Testis (tissue), 3 donors: Measurements from ENCODE around the gene LCLAT1. TPM values are rescaled to one million over a fixed set of nuclear protein-coding genes. Genes with fewer than 3 reads are reported as not detected.

ENCODE experiments used
- DNase-seq: peaks from one replicate; pipeline ENCODE4 v3.0.0-alpha.2; 2019
- H3K27ac ChIP-seq, 2 donors: fragments of 200-600 bp; sonication (generic); one replicate each; pipeline ENCODE4 v1.5.1; 2019
- H3K27me3 ChIP-seq: fragments of 200-600 bp; sonication (generic); one replicate; pipeline ENCODE4 v1.5.1; 2019
- H3K36me3 ChIP-seq: fragments of 200-600 bp; sonication (generic); one replicate; pipeline ENCODE4 v1.5.1; 2017; ENCODE audit warnings: low read depth; ENCODE audit errors: missing control alignments
- H3K4me1 ChIP-seq: fragments of 200-600 bp; sonication (generic); one replicate; pipeline ENCODE4 v1.5.1; 2019
- H3K4me3 ChIP-seq, 2 donors: fragments of 200-600 bp; sonication (generic); one replicate each; pipeline ENCODE4 v1.5.1; 2017 to 2019
- H3K9me3 ChIP-seq: fragments of 200-600 bp; sonication (generic); one replicate; pipeline ENCODE4 v1.5.1; 2017
- POLR2A ChIP-seq: fragments of 450-650 bp; IDR thresholded peaks from one replicate; pipeline ENCODE4 v1.6.1; 2017; ENCODE audit warnings: antibody characterized with exemption, mild to moderate bottlenecking, moderate library complexity
- WGBS, 2 donors: methylation state at CpG; one replicate each; pipeline ENCODE4 v1.1.5; 2018; 5-methylcytosine and 5-hydroxymethylcytosine counted together
- intact Hi-C: fragments of 100-400 bp; cut with DNase I; formaldehyde crosslinking; loops from one replicate; pipeline ENCODE4 v1.15.1; 2023; ENCODE audit warnings: low total_unique reads
- polyA plus RNA-seq: library from polyadenylated mRNA; stranded (reverse); fragments of 350-450 nt; fragmentation: Illumina TruSeq; extraction: RNeasy Lipid Tissue Mini Kit (QIAGEN cat#74804); gene quantifications from one replicate; pipeline ENCODE4 v1.2.3, GENCODE V29; 2014; ENCODE audit warnings: low read depth, low replicate concordance; ENCODE audit not compliant: insufficient read depth
- total RNA-seq, 2 donors: library from RNA; depleted of rRNA; stranded (reverse); fragments of >200 nt; gene quantifications; one replicate each; pipeline ENCODE4 v1.2.3, GENCODE V29; 2016
- TF ChIP-seq, protein P1 (sequence below), 3 experiments: fragments of 450-650 bp in 2 of 3; fragments of 200-600 bp in 1 of 3; sonication (generic) in 1 of 3; IDR thresholded peaks; one replicate each; pipeline ENCODE4 v1.5.1; 2016 to 2019; ENCODE audit warnings: antibody characterized with exemption in 3 of 3, mild to moderate bottlenecking in 2 of 3, moderate library complexity in 1 of 3

The LCLAT1 gene
- total and polyA plus RNA-seq, 3 donors from 2014 or later = 11.1 to 39.4 (median 34.9) TPM

DNA sequence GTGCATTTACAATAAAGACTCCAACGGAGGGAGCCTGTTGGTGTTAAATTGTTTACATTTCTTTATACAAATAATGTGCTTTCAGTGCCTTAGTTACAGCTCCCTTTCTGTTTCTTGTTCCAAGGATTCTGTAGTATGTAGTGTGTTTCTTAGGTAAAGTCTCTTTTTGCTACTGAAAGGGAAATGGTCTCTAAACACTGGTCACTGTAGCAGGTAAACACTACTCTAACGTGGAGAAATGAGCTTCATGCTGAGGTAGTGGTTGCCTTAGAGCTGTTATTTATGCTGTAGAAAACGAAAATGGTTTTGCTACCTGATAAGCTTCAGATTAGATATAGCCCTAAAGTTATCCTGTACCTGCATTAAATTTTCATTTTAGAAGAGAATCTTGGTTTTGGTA is 196.6 kb downstream of the LCLAT1 start:
- TF ChIP-seq, protein P1, sequence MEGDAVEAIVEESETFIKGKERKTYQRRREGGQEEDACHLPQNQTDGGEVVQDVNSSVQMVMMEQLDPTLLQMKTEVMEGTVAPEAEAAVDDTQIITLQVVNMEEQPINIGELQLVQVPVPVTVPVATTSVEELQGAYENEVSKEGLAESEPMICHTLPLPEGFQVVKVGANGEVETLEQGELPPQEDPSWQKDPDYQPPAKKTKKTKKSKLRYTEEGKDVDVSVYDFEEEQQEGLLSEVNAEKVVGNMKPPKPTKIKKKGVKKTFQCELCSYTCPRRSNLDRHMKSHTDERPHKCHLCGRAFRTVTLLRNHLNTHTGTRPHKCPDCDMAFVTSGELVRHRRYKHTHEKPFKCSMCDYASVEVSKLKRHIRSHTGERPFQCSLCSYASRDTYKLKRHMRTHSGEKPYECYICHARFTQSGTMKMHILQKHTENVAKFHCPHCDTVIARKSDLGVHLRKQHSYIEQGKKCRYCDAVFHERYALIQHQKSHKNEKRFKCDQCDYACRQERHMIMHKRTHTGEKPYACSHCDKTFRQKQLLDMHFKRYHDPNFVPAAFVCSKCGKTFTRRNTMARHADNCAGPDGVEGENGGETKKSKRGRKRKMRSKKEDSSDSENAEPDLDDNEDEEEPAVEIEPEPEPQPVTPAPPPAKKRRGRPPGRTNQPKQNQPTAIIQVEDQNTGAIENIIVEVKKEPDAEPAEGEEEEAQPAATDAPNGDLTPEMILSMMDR (IDR thresholded peaks at IDR 0.05) = no peak
- TF ChIP-seq POLR2A = no peak
- no peak overlapping the region for H3K27ac ChIP-seq
- 74 to 75% methylated on average over 3 of the region's 3 CpGs for WGBS, 2 donors
- H3K9me3 ChIP-seq = no peaks in the 10 kb centered on the region
- no peaks in the 10 kb centered on the region for H3K27me3 ChIP-seq
- DNase-seq = no peak
- H3K4me1 ChIP-seq = no peaks in the 10 kb centered on the region
- no peak overlapping the region for H3K4me3 ChIP-seq
- intact Hi-C loops = no loop called here
- no peaks in the 10 kb centered on the region for H3K36me3 ChIP-seq

DNA sequence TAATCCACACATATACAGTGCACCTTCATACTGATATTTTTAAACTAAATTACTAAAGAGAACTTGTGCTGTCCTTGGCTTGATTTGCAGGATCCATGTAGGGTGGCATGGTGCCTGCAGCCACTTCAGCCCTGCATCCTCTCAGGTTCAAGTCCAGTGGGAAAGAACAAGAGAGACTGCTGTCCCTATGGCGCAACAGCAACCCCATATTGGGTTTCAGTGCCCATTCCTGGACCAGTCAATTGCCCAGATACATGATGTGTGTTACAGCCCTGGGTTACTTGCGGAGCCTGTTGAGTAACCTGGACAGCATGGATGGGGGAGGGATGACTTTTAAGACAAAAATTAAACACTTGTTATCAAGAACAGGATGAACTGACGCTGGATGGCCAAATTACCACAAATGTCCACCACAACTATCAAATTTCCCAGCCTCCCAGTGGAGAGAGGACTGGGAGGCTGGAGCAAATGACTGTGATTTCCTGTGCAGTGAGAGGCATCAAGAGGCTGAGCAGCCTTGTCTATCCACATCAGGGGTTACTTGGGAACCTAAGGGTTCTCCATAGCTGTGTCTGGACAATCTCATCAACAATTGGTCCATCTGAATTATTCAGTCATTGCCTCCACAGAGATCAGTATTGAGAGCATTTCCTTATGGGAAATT is 198.2 kb downstream of the LCLAT1 start:
- no peaks in the 10 kb centered on the region for H3K36me3 ChIP-seq
- WGBS, 2 donors = 88 to 96% methylated on average over 3 of the region's 3 CpGs
- no peaks in the 10 kb centered on the region for H3K4me1 ChIP-seq
- intact Hi-C loops = no loop called here
- no peaks in the 10 kb centered on the region for H3K27me3 ChIP-seq
- DNase-seq = no peak
- H3K27ac ChIP-seq = no peak overlapping the region
- TF ChIP-seq, protein P1 (IDR thresholded peaks at IDR 0.05) = no peak
- TF ChIP-seq POLR2A = no peak
- H3K4me3 ChIP-seq = no peak overlapping the region
- H3K9me3 ChIP-seq = no peaks in the 10 kb centered on the region

DNA sequence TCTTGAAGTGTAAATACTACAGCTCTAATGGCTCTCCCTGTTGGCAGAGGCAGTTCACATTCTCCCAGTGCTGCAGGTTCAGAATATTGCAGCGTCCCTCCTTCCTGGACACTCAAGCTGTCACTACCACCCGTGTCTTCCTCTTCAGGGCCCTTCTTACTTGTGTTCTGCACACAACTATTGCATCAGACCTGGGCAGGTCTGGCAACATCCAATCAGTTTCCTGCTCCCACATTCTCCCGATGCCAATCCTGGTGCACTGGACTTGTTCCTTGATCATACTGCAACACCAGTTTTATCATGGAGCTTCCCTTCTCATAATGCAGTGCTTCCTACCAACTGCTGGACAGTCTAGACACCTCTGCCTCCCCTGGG is 198.7 kb downstream of the LCLAT1 start:
- 89 to 95% methylated on average over 3 of the region's 3 CpGs for WGBS, 2 donors
- no peaks in the 10 kb centered on the region for H3K4me1 ChIP-seq
- no peak overlapping the region for H3K27ac ChIP-seq
- no peak for TF ChIP-seq POLR2A
- TF ChIP-seq, protein P1 (IDR thresholded peaks at IDR 0.05) = no peak
- intact Hi-C loops = no loop called here
- no peak for DNase-seq
- no peak overlapping the region for H3K4me3 ChIP-seq
- no peaks in the 10 kb centered on the region for H3K36me3 ChIP-seq
- no peaks in the 10 kb centered on the region for H3K9me3 ChIP-seq
- no peaks in the 10 kb centered on the region for H3K27me3 ChIP-seq

DNA sequence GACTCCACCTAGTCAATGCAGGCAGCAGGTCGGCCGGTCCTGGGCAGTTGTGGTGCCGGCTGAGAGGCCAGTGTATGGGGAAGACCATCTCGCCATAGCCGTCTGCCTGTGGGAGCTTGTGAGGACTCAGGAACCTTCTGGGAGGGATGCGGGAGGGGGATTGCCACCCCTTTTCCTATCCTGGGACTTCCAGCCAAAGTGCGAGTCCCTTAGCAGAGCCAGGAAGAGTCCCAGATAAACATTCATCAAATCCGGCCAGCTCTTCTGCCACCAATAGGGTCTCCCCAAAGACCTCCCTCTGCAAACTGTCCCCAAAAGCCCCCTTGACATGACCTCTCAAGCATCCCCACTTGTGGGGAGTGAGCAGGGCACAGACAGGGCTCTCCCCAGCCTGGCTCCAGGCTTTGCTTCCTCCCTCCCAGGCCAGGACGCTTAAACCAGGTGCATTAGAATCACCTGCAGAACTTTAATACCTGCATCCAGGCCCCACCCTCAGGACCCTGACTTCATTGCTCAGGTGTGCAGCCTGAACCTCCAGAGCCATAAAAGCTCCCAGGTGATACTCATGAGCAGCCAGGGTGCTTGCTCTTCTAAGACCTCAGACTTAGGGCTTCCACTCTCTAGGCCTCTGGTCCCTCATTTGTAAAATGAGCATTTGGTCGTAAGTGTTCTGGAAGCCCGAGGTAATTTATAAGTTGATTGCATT is 200.9 kb downstream of the LCLAT1 start:
- no peaks in the 10 kb centered on the region for H3K9me3 ChIP-seq
- no peak overlapping the region for H3K4me3 ChIP-seq
- TF ChIP-seq, protein P1 (IDR thresholded peaks at IDR 0.05) = no peak
- no peak overlapping the region for H3K27ac ChIP-seq
- intact Hi-C loops = no loop called here
- H3K36me3 ChIP-seq = no peaks in the 10 kb centered on the region
- DNase-seq = no peak
- 86 to 92% methylated on average over 9 to 11 of the region's 11 CpGs for WGBS, 2 donors
- no peaks in the 10 kb centered on the region for H3K27me3 ChIP-seq
- no peaks in the 10 kb centered on the region for H3K4me1 ChIP-seq

DNA sequence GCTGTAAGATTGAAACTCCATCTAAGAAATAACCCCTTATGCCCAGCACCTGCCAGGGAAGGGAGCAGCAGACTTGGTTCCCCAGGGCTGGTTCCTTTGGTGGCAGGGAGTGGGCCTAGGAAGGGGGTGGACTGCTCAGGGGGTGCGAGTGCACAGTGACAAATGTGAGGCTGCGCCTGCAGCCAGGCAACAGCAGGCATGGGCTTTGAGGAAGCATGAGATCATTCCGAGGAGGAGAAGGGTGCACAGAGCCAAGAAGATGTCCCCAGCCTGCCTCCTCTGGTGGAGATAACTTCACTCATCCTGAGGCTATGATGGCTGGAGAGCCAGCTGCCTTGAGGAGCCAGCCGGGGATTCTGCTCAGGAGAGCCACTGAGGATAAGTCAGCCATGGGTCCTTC is 202.2 kb downstream of the LCLAT1 start:
- Histone ChIP-seq H3K27ac (no peak overlapping the region), H3K27me3 (no peaks in the 10 kb centered on the region), H3K4me1 (no peaks in the 10 kb centered on the region), H3K4me3 (no peak overlapping the region), H3K9me3 (no peaks in the 10 kb centered on the region), H3K36me3 (no peaks in the 10 kb centered on the region)
- intact Hi-C loops = no loop called here
- TF ChIP-seq POLR2A = no peak
- TF ChIP-seq, protein P1 (IDR thresholded peaks at IDR 0.05) = no peak
- no peak for DNase-seq
- WGBS, 2 donors = 36 to 68% methylated on average over 3 to 4 of the region's 4 CpGs
